ENCODE measurements around the gene KIZ. TPM values are rescaled to one million over a fixed set of nuclear protein-coding genes. Genes with fewer than 3 reads are reported as not detected.

The KIZ gene
- total RNA-seq, 4 donors from 2014 or later = 37.5 to 45.6 (median 41.2) TPM

DNA sequence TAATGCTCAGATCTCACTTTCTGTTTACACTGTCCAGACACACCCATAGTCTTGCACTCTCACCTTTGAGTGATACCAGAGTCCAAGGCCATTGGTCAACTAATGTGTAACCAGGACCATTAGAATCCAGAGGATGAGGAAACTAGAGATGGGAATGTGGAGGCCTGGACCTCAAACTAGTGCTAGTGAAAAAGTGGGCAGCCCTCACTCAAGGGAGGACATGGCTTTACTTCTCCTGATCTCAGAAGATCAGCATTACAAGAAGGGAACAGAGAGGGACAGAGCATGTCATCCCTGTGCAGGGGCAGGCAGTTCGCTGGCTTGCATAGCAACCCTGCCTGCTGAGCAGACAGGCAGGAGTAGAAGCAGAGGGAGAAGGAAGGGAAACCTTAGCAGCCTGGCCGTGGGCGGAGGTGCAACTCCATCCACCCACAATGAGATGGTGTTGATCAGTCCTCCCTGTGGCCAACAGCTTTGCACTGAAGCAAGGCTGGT, 154.7 kb downstream of the KIZ start:
- TF ChIP-seq, protein P1, sequence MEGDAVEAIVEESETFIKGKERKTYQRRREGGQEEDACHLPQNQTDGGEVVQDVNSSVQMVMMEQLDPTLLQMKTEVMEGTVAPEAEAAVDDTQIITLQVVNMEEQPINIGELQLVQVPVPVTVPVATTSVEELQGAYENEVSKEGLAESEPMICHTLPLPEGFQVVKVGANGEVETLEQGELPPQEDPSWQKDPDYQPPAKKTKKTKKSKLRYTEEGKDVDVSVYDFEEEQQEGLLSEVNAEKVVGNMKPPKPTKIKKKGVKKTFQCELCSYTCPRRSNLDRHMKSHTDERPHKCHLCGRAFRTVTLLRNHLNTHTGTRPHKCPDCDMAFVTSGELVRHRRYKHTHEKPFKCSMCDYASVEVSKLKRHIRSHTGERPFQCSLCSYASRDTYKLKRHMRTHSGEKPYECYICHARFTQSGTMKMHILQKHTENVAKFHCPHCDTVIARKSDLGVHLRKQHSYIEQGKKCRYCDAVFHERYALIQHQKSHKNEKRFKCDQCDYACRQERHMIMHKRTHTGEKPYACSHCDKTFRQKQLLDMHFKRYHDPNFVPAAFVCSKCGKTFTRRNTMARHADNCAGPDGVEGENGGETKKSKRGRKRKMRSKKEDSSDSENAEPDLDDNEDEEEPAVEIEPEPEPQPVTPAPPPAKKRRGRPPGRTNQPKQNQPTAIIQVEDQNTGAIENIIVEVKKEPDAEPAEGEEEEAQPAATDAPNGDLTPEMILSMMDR (IDR thresholded peaks at IDR 0.05; ENCODE audit: low read depth) = no peak

GRCh38 chr20:21286775-21287174, 160.9 kb downstream of the KIZ start:
- TF ChIP-seq, protein P1 (IDR thresholded peaks at IDR 0.05; ENCODE audit: low read depth) = no peak

- TF ChIP-seq, protein P1 (IDR thresholded peaks at IDR 0.05; ENCODE audit: low read depth) = no peak
Measured at GRCh38 chr20:21288587-21289370, 162.9 kb downstream of the KIZ start.

DNA sequence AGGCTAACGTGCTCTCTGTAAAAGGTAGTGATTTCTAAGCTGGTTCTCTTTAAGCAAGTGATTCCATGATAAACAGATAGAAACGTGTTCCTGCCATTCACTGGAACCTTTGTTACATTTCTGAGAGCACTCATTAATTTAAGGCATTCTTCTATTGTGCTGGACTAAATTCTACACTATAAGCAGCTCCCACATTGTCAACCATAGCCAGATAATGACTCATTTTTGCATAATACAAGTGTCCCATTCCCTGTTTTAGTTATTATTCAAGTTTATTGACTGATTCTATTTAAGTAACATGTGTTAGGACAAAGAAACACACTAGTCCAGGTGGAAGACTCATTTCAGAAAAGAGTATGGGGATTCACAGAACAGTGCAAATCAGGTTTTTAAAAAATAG, 163.8 kb downstream of the KIZ start:
- TF ChIP-seq, protein P1 (IDR thresholded peaks at IDR 0.05; ENCODE audit: low read depth) = no peak

DNA sequence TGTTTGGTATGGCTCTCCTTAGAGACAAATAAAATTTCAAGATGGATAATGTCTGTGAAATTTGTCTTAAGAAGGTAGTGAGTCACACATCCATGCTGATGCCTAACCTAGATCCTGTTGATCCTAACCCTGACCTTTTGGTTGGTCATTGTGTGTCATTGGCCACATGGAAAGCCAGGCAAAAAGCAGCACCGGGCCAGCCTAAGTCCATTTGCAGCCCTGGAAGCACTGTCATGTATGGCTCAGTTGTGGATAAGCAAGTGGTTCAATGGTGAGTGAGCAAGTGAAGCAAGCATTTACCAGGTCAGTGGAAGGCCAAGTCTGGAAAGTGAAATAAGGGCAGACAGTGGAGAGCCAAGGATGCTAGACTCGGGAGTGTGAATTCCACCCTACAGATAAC, 165.1 kb downstream of the KIZ start:
- TF ChIP-seq, protein P1 (IDR thresholded peaks at IDR 0.05; ENCODE audit: low read depth) = no peak

- TF ChIP-seq, protein P1 (IDR thresholded peaks at IDR 0.05; ENCODE audit: low read depth) = no peak
Measured at GRCh38 chr20:21294755-21295154, 168.9 kb downstream of the KIZ start.

Small RNAs within 50 kb of the gene (small RNA-seq; reads per million reads assigned to genes)
- not detected for gene RNA5SP477

Other genes with a start within 250 kb of the KIZ start
- gene LINC00237, start 19.7 kb upstream of the KIZ start, total RNA-seq = not detected
- 10 to 100 TPM; 56.7 to 81.4 (median 73.0) TPM for gene XRN2, start 177.2 kb downstream of the KIZ start, total RNA-seq